ENCODE measurements around the gene SERPINE1. TPM values are rescaled to one million over a fixed set of nuclear protein-coding genes. Genes with fewer than 3 reads are reported as not detected.

The SERPINE1 gene
- total and polyA plus RNA-seq, 2 experiments from 2014 or later, result 0.97 to 1.2 TPM

DNA sequence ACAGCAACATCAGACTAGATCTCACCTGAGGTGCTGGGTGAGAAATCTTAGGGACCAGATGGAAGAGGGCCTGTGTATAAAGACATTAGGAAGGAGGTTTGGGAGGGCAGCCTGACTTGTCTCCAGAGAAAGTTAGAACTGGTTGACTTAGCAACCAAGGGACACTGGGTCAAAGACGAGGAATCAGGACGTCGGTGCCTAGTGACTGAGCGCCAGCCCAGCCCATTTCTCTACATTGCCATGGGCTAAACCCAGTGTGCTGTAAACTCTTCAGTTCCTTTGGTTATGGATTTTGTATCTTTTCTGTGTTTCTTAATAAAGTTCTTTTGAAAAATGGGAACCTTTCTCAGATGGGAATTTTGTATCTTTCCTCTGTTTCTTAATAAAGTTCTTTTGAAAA is 29.3 kb upstream of the SERPINE1 start (continued):
- TF ChIP-seq, protein P1, sequence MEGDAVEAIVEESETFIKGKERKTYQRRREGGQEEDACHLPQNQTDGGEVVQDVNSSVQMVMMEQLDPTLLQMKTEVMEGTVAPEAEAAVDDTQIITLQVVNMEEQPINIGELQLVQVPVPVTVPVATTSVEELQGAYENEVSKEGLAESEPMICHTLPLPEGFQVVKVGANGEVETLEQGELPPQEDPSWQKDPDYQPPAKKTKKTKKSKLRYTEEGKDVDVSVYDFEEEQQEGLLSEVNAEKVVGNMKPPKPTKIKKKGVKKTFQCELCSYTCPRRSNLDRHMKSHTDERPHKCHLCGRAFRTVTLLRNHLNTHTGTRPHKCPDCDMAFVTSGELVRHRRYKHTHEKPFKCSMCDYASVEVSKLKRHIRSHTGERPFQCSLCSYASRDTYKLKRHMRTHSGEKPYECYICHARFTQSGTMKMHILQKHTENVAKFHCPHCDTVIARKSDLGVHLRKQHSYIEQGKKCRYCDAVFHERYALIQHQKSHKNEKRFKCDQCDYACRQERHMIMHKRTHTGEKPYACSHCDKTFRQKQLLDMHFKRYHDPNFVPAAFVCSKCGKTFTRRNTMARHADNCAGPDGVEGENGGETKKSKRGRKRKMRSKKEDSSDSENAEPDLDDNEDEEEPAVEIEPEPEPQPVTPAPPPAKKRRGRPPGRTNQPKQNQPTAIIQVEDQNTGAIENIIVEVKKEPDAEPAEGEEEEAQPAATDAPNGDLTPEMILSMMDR (conservative IDR thresholded peaks at IDR 0.05; ENCODE audit: low read depth in 2 of 2), result no peak
- TF ChIP-seq EZH2 (IDR thresholded peaks at IDR 0.05; ENCODE audit: low read depth, unreplicated experiment) (no peak), STAT1 (IDR thresholded peaks at IDR 0.05; ENCODE audit: unreplicated experiment) (no peak), ZNF114 (CRISPR knock-in tag; IDR thresholded peaks at IDR 0.05) (no peak)

GRCh38 chr7:101099969-101100781 is 26.7 kb upstream of the SERPINE1 start:
- no peaks in the 10 kb centered on the region for H3K36me3 Mint-ChIP-seq (ENCODE audit: low read depth)
- no peaks in the 10 kb centered on the region for H3K9me3 Mint-ChIP-seq
- Histone ChIP-seq H3K4me2 (peak overlapping the region; percentile 64), H3K27ac (ENCODE audit: low read depth) (0 out of 2 replicates have a peak overlapping the region, but pooled peaks have one; percentile 50), H3K4me1 (ENCODE audit: insufficient read depth) (peaks cover 30% of the 10 kb centered on the region), H3K36me3 (ENCODE audit: insufficient read depth) (no peaks in the 10 kb centered on the region), H2AFZ (peak overlapping the region; percentile 95), H3F3A (replicated peaks; ENCODE audit: low read depth) (peaks cover 15% of the 10 kb centered on the region; the same call in 1 of the 2 replicates), H3K4me3 (0 out of 2 replicates have a peak overlapping the region, but pooled peaks have one; percentile 17), H4K20me1 (replicated peaks; ENCODE audit: insufficient read depth) (no peaks in the 10 kb centered on the region), H3K27me3 (ENCODE audit: insufficient read depth) (no peaks in the 10 kb centered on the region), H3K79me2 (replicated peaks; ENCODE audit: insufficient read depth) (no peaks in the 10 kb centered on the region), H3K9me2 (ENCODE audit: insufficient read depth) (no peaks in the 10 kb centered on the region)
- peak; percentile 89 for ATAC-seq
- H3K4me1 Mint-ChIP-seq, result peaks cover 34% of the 10 kb centered on the region
- TF ChIP-seq NANOG (IDR thresholded peaks at IDR 0.05; ENCODE audit: borderline replicate concordance) (peak; percentile 10; the same call in 1 of the 2 replicates), EZH2 (IDR thresholded peaks at IDR 0.05; ENCODE audit: low read depth, unreplicated experiment) (no peak)
- peaks cover 25% of the 10 kb centered on the region for H3K27me3 Mint-ChIP-seq (ENCODE audit: insufficient read depth, low read depth, poor library complexity)
- H3K4me3 Mint-ChIP-seq, result peak overlapping the region; percentile 36; the same call in 1 of the 3 replicates
- peak; percentile 93 for DNase-seq (ENCODE audit: low spot score)
- H3K27ac Mint-ChIP-seq, result peak overlapping the region; percentile 86

GRCh38 chr7:101100858-101101847 is 25.8 kb upstream of the SERPINE1 start:
- no peaks in the 10 kb centered on the region for H3K36me3 ChIP-seq (ENCODE audit: insufficient read depth)
- no peaks in the 10 kb centered on the region for H4K20me1 ChIP-seq (replicated peaks; ENCODE audit: insufficient read depth)
- DNase-seq (ENCODE audit: low spot score) (no peak), ATAC-seq (no peak)
- Mint-ChIP-seq H3K36me3 (ENCODE audit: low read depth) (no peaks in the 10 kb centered on the region), H3K27ac (peak overlapping the region; percentile 86), H3K4me3 (no peak overlapping the region; the same call in 2 of the 3 replicates), H3K9me3 (no peaks in the 10 kb centered on the region), H3K27me3 (ENCODE audit: insufficient read depth, low read depth, poor library complexity) (peaks cover 25% of the 10 kb centered on the region), H3K4me1 (peaks cover 34% of the 10 kb centered on the region)
- H3K4me1 ChIP-seq (ENCODE audit: insufficient read depth), result peaks cover 30% of the 10 kb centered on the region
- H3F3A ChIP-seq (replicated peaks; ENCODE audit: low read depth), result peaks cover 12% of the 10 kb centered on the region; the same call in 1 of the 2 replicates
- no peaks in the 10 kb centered on the region for H3K9me2 ChIP-seq (ENCODE audit: insufficient read depth)
- H3K79me2 ChIP-seq (replicated peaks; ENCODE audit: insufficient read depth), result no peaks in the 10 kb centered on the region
- no peak overlapping the region for H3K4me3 ChIP-seq
- H2AFZ ChIP-seq, result peak overlapping the region; percentile 95
- peak overlapping the region; percentile 64; the same call in 1 of the 2 replicates for H3K4me2 ChIP-seq
- H3K27me3 ChIP-seq (ENCODE audit: insufficient read depth), result no peaks in the 10 kb centered on the region
- 0 out of 2 replicates have a peak overlapping the region, but pooled peaks have one; percentile 50 for H3K27ac ChIP-seq (ENCODE audit: low read depth)
- TF ChIP-seq, protein P1 (conservative IDR thresholded peaks at IDR 0.05; ENCODE audit: low read depth in 2 of 2), result no peak
- TF ChIP-seq STAT1 (IDR thresholded peaks at IDR 0.05; ENCODE audit: unreplicated experiment) (no peak), EZH2 (IDR thresholded peaks at IDR 0.05; ENCODE audit: low read depth, unreplicated experiment) (no peak), ETS1 (IDR thresholded peaks at IDR 0.05) (no peak), CREB1 (CRISPR knock-in tag; IDR thresholded peaks at IDR 0.05; ENCODE audit: low read depth) (no peak), ZNF331 (CRISPR knock-in tag; IDR thresholded peaks at IDR 0.05; ENCODE audit: low read depth) (no peak)
- TF ChIP-seq, protein P2, sequence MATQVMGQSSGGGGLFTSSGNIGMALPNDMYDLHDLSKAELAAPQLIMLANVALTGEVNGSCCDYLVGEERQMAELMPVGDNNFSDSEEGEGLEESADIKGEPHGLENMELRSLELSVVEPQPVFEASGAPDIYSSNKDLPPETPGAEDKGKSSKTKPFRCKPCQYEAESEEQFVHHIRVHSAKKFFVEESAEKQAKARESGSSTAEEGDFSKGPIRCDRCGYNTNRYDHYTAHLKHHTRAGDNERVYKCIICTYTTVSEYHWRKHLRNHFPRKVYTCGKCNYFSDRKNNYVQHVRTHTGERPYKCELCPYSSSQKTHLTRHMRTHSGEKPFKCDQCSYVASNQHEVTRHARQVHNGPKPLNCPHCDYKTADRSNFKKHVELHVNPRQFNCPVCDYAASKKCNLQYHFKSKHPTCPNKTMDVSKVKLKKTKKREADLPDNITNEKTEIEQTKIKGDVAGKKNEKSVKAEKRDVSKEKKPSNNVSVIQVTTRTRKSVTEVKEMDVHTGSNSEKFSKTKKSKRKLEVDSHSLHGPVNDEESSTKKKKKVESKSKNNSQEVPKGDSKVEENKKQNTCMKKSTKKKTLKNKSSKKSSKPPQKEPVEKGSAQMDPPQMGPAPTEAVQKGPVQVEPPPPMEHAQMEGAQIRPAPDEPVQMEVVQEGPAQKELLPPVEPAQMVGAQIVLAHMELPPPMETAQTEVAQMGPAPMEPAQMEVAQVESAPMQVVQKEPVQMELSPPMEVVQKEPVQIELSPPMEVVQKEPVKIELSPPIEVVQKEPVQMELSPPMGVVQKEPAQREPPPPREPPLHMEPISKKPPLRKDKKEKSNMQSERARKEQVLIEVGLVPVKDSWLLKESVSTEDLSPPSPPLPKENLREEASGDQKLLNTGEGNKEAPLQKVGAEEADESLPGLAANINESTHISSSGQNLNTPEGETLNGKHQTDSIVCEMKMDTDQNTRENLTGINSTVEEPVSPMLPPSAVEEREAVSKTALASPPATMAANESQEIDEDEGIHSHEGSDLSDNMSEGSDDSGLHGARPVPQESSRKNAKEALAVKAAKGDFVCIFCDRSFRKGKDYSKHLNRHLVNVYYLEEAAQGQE (IDR thresholded peaks at IDR 0.05; ENCODE audit: unreplicated experiment), result no peak

Measured in GM23338 (cell line).